Measurements from ENCODE around the gene GSTO2.

The GSTO2 gene

GRCh38 chr10:104253606-104254410 lies 15.2 kb upstream of the GSTO2 start:
- DNase-seq: no peak

GRCh38 chr10:104254493-104255310 lies 14.3 kb upstream of the GSTO2 start, which contains the start of gene GSTO1:
Gene GSTO1 (plus strand): TSS chr10:104254892. CDS start chr10:104254929, 37 bp downstream.
- peak; percentile 73 for DNase-seq

- peak; percentile 59 for DNase-seq
These were observed 13.5 kb upstream of the GSTO2 start for GRCh38 chr10:104255311-104255981.

GRCh38 chr10:104256335-104256961 lies 12.5 kb upstream of the GSTO2 start:
- no peak for DNase-seq

- DNase-seq: no peak
These were observed 11.7 kb upstream of the GSTO2 start for GRCh38 chr10:104257235-104257634.

- no peak for DNase-seq
These were observed 10.8 kb upstream of the GSTO2 start for GRCh38 chr10:104258209-104258608.

GRCh38 chr10:104259456-104259855 lies 9.5 kb upstream of the GSTO2 start:
- DNase-seq: no peak

- no peak for DNase-seq
These were observed 8.8 kb upstream of the GSTO2 start for GRCh38 chr10:104259999-104260774.

GRCh38 chr10:104260775-104261115 lies 8.2 kb upstream of the GSTO2 start:
- DNase-seq: peak; percentile 68

- no peak for DNase-seq
These were observed 6.9 kb upstream of the GSTO2 start for GRCh38 chr10:104262055-104262454.

GRCh38 chr10:104264783-104265182 lies 4.2 kb upstream of the GSTO2 start:
- DNase-seq: no peak

GRCh38 chr10:104267721-104268404 lies 1.1 kb upstream of the GSTO2 start:
- no peak for DNase-seq

- DNase-seq: no peak
These were observed 625 bp upstream of the GSTO2 start for GRCh38 chr10:104268405-104268712.

- DNase-seq: peak; percentile 80
These were observed 4.3 kb downstream of the GSTO2 start for GRCh38 chr10:104273286-104273685.

- DNase-seq: peak; percentile 51
These were observed 5.1 kb downstream of the GSTO2 start for GRCh38 chr10:104273899-104274575.

GRCh38 chr10:104274762-104275721 lies 6.1 kb downstream of the GSTO2 start:
- no peak for DNase-seq

GRCh38 chr10:104276192-104276591 lies 7.2 kb downstream of the GSTO2 start:
- no peak for DNase-seq

GRCh38 chr10:104277785-104278184 lies 8.8 kb downstream of the GSTO2 start:
- no peak for DNase-seq

- no peak for DNase-seq
These were observed 10.7 kb downstream of the GSTO2 start for GRCh38 chr10:104279550-104280259.

Measured in fibroblast of skin of scalp (primary cell).